CD4-positive, alpha-beta T cell treated with Interleukin-6 for 4 hours (primary cell): Measurements from ENCODE around the gene CPD.
"Not testable (repeated sequence)": the region's sequence is repeated elsewhere in the genome, so short reads cannot be mapped to it uniquely, and the experiment has no call there.

Source experiments
- DNase-seq: peaks from one replicate; pipeline ENCODE4 v3.0.0-alpha.2; 2020; ENCODE audit warnings: mixed read lengths

Gene CPD

DNA sequence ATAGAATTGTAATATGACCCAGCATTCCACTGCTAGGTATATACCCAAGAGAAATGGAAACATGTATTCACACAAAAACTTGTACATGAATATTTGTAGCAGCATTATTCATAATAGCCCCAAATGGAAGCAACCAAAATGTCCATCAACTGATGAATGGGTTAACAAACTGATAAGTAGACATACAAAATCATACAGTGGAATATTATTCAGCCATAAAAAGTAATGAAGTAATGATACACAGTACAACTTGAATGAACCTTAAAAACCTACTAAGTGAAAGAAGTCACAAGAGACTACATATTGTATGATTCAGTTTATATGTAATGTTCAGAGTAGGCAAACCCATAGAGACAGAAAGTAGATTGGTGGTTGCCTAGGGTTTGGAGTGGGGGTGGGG is 58.0 kb downstream of the CPD start:
- no peak for DNase-seq

DNA sequence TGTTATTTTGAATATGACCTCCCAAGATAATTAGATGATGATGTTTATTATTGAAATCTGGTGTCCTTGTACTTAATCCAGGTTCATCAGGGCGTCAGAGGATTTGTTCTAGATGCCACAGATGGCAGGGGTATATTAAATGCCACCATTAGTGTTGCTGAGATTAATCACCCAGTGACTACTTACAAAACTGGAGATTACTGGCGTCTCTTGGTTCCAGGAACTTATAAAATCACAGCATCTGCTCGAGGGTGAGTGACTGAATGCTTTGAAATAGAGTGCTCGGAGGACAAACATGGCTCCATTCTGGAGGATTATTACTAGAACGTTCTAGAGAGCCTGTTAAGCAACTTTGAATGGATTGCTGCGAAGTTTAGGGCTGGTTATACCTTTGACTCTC is 65.0 kb downstream of the CPD start:
- DNase-seq = no peak

DNA sequence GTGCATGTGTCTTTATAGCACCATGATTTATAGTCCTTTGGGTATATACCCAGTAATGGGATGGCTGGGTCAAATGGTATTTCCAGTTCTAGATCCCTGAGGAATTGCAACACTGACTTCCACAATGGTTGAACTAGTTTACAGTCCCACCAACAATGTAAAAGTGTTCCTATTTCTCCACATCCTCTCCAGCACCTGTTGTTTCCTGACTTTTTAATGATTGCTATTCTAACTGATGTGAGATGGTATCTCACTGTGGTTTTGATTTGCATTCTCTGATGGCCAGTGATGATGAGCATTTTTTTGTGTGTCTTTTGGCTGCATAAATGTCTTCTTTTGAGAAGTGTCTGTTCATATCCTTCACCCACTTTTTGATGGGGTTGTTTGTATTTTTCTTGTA is 67.9 kb downstream of the CPD start:
- DNase-seq = not testable (repeated sequence)

DNA sequence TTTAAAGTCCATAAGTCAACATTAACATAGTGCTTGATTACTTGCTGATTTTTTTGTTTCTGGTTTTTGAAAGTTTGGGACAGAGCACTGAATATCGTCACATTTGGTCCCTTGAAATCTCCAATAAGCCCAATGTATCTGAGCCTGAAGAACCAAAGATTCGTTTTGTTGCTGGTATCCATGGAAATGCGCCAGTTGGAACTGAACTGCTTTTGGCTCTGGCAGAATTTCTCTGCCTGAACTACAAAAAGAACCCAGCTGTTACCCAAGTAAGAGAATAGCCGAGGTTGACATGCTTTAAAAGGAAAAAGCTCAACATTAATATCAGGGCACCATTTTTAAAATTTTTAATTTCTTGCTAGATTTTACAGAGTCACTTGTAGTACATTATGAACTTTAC is 70.8 kb downstream of the CPD start:
- DNase-seq = no peak

DNA sequence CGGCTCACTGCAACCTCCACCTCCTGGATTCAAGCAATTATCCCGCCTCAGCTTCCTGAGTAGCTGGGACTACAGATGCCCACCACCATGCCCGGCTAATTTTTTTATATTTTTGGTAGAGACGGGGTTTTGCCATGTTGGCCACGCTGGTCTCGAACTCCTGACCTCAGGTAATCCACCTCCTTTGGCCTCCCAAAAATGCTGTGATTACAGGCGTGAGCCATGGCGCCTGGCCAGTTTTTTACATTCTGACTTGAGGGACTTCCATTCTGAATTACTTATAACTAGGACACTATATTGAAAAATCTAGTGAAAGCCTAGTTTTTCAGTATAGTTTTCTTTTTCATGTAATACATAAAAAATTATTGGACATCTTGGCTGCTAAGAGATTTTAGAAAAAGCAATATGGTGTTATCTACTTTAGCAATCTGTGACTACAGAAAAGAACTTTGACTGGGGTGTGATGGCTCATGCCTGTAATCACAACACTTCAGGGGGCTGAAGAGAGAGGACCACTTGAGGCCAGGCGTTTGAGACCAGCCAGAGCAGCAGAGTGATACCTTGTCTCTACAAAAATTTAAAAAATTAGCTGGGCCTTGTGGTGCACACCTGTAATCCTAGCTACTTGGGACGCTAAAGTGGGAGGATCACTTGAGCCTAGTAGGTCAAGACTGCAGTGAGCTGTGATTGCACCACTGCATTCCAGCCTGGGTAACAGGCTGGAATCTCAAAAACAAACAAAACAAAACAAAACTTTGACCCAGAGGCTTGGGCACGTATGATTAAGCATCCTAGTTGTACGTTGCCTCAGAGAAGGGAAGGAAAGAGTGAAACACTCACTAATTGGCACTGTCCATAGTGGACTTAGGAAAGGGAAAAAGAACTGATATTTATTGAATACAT is 71.6 kb downstream of the CPD start:
- no peak for DNase-seq

DNA sequence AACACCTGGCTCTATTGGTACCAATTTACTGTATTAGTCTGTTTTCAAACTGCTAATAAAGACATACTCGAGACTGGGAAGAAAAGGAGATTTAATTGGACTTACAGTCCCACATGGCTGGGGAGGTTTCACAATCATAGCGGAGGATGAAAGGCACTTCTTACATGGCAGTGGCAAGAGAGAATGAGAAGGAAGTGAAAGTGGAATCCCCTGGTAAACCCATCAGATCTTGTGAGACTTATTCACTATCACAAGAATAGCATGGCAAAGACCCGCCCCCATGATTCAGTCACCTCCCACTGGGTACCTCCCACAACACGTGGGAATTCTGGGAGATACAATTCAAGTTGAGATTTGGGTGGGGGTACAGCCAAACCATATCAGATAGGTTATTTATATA is 75.9 kb downstream of the CPD start:
- DNase-seq = no peak

DNA sequence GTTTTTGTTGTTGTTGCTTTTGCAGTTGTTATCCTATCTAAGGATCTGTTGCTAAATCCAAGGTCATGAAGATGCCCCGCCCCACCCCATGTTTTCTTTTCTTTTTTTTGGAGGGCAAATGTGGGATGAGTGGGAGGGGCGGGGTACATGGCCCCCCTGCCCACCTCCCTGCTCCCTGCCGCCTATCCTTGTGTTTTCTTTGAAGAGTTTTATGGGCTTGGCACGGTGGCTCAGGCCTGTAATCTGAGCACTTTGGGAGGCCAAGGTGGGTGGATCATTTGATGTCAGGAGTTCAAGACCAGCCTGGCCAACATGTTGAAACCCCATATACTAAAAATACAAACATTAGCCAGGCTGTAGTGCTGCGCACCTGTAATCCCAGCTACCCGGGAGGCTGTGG is 79.6 kb downstream of the CPD start:
- DNase-seq = no peak

DNA sequence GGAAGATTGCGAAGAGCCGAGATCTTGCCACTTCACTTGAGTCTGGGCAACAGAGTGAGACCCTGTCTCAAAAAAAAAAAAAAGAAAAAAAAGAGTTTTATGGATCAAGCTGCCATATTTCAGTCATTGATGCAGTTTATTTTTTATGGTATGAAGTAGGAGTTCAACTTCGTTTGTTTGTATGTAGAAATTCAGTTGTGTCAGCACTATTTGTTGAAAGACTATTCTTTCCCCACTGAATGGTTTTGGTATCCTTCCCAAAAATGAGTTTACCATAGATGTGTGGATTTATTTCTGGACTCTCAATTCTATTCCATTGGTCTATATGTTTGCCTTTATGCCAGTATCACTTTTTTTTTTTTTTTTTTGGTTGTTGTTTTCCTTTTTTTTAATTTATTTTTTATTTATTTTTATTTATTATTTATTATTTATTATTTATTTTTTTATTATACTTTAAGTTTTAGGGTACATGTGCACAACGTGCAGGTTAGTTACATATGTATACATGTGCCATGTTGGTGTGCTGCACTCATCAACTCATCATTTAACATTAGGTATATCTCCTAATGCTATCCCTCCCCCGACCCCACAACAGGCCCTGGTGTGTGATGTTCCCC is 80.2 kb downstream of the CPD start:
- DNase-seq = not testable (repeated sequence)

DNA sequence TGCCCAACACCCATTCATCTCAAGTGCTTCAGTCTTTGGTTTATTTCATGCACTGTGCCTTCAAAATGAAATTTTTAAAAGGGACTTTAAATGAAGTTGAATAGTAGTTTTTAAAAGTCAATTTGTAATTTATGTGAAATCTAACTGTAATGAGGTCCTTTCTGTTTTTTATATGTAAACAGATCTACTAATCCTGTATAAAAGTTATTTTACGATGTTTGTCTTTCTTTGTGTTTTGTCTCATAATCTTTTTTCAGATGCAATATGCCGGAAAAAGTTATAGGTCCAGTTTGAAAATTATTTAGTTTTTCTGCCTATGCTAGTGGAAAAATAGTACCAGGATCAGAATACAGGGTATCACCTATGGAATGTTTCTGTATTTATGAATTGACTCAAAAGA is 89.7 kb downstream of the CPD start:
- DNase-seq = no peak

DNA sequence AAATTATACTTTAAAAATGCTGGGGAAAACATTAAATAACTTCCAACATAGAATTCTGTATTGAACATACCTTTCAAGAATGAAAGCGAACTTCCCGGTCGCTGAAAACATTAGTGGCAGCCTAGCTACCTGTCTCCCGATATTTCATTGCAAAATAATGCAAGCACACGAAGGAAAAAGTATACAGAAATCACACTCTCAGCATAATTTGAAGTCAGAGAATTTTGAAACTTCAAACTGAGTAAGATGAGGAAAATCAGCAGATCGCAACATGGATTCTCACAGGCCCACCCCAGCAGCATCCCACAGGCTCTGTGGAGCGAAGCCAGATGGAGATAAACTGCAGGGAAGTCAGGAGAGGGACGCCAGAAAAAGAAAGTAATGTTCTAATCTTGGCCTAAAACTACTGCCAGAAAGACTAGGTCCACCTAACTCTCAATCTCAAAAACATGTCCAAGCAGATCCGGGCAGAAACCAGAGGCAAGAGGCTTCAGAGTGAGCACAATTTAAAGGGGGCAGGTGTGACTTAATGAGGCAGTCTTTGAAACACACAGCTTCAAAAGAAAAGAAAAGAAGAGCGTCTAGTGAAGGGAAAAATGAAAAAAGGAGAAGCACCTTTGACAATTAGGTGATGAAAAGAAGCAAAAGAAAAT is 93.6 kb downstream of the CPD start:
- DNase-seq = no peak

DNA sequence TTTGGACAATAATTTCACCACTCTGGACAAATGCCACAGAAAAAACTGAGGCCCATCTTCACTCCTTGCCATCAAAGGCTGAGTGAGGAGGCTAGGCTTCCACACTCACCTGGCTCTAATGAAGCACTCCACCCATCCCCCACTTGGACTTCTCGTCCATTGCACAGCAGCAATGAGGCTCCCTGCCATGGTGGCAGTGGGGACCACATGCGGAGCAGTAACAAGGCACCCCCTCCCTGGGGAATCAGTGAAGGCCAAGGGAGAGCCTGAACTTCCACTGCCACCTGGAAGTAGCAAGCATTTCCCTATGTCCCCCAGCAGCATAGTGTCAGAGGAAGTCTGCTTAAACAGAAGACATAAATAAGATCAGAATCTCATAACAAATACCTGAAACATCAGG is 96.5 kb downstream of the CPD start:
- no peak for DNase-seq

DNA sequence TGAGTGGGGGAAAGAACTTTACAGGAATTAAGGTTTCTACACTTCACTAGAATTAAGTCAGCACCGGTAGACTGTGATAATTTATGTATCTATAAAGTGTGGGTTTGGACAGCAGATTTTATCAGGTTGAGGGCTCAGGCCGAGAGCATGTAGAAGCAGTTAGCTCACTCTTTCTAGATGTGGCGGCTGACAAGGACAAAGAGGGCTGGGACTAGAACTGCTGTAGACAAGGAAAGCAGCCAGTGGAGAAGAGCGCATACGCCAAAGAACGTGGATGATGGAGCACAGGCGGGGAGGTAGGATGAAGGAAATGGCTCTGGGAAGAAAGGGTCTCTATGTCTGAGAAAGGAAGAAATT is 98.0 kb downstream of the CPD start:
- DNase-seq = peak; percentile 7

DNA sequence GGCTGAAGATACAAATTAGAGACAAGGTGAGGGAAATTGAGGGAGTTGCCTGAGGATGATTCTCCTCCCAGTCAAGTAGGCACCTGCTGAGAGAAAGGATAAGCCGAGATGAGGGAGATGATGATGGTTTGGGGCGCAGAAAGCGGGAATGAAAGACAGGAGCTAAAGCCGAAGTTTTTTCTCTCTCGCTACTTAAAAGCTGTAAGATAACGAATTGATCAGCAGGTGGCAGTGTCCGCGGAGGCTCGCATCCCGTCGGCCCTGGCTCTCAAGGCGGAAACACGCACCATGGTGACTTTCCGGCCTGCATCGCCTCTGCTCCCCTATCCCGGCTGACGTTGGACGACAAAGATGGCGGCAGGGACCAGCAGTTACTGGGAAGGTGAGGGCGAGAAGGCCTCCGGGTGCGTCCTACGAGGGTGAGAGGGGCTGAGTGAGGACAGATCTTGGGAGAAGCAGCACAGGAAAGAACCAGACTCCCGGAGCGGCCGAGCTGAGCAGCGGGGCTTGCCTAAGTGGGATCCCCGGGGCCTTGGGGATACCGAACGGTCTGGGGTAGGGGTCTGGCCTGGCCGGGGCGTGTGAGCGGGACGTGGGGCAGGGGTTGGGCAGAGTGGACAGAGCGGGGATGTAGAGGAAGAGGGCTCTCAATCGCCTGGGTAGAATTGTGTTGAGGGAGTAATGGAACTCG is 98.5 kb downstream of the CPD start, which contains the start of gene GOSR1:
Gene GOSR1 (plus strand): TSS at position 326 of the 691 bp plus-strand sequence. CDS start 26 bp downstream, at position 352.
- DNase-seq = peak; percentile 93

DNA sequence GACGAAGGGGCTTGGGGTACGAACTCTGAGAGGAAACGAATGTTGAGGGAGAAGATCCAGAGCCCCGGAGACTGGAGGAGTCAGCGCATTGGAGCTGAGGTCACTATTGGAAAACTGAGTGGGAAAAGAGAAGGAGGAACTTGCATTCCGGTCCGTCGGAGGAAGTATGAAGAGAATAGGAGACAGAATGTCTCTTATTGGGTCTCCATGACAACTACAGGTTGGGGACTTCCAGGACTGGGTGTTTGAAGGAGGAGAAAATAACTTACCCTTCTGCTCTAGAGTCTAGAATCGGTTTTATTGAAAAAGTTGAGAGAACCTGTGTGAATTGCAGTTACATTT is 99.0 kb downstream of the CPD start:
- no peak for DNase-seq

DNA sequence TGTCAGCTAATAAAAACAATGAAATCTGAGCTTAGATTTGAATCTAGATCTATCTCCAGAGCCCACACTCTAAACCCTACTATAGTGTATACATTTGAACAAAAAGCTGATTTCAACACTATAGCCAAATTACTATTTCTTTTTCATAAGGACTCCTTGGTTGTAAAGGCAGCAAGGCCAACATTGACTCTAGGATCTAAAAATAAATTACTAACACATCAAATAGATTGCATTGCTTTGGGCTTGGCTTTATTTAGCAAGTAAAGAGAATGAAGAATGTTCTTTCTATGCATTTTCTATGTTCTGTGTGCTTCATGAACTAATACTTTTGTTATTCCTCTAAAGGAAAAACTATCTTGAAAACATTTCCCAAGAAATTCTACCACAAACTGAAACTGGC is 103.8 kb downstream of the CPD start:
- no peak for DNase-seq

DNA sequence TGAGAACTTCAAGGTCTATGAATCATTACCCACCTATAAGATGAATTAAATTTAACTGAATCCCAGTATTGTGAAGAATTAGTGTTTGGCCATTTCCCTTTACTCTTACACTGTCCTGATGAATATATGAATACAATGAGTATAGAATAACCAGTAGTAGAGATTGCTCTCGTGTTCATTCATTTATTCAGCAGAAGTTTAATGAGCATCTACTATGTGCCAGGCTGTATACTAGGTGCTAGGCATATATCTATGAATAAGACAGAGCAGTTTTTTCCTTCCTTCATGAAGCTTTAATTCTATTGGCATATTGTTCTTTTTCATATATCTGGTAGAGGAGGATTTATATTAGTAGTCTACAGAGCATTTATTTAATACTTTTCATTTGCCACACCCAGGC is 104.4 kb downstream of the CPD start:
- no peak for DNase-seq

DNA sequence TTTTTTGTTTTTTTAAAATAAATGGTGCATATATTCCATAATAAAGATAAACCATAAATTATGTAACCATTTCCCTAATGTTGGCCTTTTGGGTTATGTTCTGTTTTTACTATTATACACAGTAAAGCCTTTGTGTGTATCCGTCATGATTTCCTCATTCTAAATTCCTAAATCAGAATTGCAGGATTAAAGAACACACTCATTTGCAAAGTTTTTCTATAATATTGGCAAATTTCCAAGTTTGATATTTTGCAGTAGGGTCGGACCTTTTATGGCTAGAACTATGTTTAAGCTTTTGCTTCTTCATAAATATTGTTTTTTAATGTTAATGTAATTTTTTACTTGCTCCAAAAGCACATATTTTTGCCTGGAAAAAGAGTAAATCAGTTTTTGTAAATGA is 115.1 kb downstream of the CPD start:
- DNase-seq = no peak

DNA sequence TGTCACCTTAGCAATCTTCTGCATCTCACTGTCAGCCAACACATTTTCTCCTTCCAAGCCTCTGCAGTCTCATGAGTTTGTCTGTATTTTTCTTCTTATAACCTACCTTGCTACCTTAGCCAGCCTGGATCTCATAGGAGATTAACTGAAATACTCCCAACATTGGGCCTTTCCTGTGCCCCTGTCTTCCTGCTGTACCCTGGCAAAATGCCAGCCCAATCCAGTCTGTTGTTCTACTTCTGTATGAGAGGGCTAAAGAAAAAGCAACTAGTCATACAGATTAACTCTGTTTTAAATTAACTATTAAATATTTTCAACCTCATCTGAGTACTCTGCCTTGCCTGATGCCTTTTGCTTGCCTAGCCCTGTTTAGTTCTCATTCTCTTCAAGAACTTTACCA is 116.9 kb downstream of the CPD start:
- DNase-seq = peak; percentile 5

DNA sequence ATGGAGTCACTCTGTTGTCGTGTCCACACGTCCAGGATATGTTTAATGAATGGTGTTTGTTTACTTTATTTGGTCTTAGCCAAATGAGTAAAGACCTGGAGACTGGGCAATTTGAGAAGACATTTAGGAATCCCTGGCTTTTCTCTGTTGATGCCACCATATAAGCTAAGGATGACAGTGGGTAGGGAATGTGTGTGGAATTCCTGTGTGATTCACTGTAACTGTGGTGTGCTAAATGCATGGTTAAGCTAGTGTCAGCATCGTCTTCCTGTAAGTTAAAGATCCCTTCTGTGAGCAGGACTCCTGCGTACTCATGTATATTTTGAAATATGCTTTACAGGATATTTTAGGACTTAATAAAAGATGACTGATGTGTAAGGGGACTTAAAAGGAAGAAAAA is 124.8 kb downstream of the CPD start:
- no peak for DNase-seq

DNA sequence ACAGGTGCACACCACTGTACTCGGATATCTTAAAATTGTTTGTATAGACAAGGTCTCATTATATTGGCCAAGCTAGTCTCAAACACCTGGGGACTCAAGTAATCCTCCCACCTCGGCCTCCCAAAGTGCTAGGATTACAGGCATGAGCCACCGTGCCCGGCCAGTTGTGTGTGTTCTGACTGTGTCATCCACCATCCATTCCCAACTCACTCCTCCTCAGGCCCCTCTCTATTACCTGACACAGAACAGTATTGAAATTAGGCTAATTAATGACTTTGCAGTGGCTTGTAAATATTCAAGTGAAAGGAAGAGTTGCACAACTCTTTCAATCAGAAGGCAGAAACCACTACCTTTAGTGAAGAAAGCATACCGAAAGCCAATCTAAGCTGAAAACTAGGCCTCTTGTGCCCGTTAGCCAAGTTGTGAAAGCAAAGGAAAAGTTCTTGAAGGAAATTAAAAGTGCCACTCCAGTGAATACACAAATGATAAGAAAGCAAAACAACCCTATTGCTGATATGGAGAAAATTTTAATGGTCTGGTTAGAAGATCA is 127.2 kb downstream of the CPD start:
- DNase-seq = no peak

DNA sequence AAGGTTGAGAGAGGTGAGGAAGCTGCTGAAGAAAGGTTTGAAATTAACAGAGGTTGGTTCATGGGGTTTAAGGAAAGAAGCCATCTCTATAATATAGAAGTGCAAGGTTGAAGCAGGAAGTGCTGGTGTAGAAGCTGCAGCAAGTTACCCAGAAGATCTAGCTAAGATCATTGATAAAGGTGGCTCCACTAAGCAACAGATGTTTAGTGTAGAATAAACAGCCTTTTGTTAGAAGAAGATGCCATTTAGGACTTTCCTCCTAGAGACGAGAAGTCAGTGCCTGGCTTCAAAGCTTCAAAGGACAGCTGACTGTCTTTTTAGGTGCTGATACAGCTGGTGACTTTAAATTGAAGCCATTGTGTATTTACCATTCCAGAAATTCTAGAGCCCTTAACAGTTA is 127.8 kb downstream of the CPD start:
- DNase-seq = no peak

DNA sequence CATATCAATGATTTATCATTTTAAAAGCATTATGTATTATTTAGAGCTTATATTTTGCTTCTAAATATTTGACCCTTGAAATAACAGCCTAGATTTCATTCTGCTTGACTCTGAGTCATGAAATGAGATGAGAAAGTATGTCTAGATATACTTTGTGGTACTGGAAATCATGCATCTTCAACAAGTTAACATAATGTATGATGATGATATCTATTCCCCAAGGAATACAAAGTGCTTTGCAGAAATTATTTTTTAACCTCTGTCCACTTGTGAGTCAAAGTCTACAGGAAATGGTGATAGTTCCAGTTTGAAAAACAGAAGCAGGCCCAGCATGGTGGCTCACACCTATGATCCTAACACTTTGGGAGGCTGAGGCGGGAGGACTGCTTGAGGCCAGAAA is 134.6 kb downstream of the CPD start:
- DNase-seq = no peak

DNA sequence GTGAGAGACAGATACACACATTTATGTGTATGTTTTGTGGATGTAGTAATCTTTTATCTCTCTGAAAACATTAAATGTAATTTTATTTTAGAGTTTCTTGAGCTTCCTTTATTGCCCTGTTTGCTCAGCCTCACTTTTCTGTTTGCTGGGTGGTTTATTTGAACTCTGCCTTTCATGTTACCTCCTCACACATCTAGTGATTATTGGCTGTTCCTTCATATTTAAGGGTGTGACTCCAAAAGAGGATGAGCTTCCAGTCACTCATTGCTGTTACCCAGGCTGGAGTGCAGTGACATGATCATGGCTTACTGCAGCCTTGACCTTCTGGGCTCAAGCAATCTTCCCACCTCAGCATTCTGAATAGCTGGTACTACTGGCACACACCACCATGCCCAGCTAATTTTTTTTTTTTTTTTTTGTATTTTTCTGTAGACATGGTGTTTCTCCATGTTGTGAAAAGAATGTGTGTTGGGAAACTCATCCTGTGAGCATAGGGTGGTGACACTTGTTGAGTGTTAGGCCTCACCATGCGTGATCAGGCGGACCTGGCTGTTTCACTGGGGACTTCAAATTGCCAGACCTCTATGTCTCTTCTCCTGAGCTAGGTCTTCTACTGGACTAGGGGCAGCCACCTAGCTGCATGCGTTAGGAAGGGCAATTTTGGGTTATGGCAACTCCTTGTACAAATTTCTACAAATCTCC is 136.3 kb downstream of the CPD start:
- no peak for DNase-seq
